Stimulated activated CD8-positive, alpha-beta memory T cell treated with anti-CD3 and anti-CD28 coated beads, Interleukin-7, amount 100 ng/mL, for 1 hour (primary cell): ENCODE measurements around the gene SPSB4.

Experiments
- DNase-seq, 2 donors: peaks; one replicate each; pipeline ENCODE4 v3.0.0-alpha.2; 2020; ENCODE audit warnings: low read depth in 2 of 2

The SPSB4 gene

GRCh38 chr3:141074529-141074928 is 23.4 kb downstream of the SPSB4 start:
- DNase-seq, result no peak

- DNase-seq, result no peak
Measured at GRCh38 chr3:141076036-141076773, 25.1 kb downstream of the SPSB4 start.

DNA sequence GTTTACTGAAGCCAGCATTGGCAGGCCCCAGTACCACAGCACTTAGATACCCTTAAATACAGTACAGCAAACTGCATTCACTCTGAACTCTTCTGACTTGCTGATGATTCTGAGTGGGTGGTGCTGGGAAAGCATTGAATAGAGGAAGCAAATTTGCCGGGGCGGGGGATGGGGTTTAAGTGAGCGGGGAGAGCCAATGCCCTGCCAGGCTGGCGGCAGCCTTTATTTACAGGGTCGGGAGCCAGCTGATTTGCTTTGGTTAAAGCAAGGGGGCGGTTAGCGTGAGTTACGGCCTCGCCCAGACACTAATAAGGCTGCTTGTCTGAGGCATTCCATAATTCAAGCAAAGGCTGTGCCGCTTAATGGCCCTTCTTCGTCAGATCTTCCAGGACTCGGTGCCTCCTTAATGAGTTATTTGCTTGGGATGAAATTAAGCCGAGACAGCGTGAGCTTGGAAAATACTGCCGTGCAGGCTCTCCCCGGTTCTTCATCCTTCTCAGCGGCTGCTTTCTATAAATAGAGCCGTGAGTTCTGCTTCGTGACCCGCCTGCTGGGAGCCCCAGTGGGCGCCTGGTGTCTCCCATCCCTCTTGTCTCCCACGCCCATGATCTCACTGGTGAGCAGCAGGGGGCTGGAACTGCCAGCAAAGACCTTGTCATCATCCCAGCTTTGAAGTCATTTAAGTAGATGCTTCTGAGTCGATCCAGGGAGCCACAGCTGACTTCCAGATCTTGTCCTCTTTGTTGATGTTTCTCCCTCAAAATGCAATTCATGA is 25.8 kb downstream of the SPSB4 start:
- no peak for DNase-seq

GRCh38 chr3:141077631-141078030 is 26.5 kb downstream of the SPSB4 start:
- DNase-seq, result no peak

DNA sequence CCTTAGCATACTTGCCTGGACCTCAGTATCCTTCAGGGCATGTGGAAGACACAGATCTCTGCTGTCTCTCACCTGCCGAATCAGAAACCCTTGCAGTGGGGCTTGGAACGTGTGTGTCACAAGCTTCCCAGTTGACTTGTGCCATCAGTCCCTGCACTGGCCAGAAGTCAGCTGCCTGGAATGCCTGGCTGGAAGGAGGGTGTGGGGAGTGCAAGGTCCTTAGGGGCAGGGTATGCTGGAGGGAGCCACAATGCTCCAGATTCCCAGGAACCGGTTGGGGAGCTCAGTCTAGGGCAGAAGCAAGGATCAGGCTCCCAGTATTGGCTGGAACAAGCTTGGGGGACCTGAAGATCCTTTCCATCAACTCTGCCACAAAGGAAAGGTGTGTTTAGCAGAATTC is 27.1 kb downstream of the SPSB4 start:
- DNase-seq, result no peak

DNA sequence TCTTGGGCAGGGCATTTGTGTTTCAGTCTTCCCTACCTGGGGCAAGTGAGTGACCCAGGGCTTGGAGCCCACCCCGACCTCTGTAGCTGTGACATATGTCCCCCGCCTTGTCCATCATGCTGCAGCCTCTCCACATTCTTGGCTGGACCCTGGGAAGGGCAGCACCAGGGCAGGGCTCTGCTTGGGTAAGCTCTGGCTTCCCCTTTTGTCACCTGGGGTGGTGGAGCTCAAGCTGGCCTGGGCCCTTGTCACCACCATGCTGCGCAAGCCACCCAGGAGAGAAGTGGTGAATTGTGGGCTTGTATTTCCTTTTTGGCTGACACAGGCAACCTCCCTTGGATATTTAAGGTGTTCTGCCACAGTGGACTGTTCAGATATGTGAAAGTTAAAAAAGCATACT is 29.3 kb downstream of the SPSB4 start:
- no peak for DNase-seq

GRCh38 chr3:141081141-141081795 is 30.1 kb downstream of the SPSB4 start:
- DNase-seq, result no peak

DNA sequence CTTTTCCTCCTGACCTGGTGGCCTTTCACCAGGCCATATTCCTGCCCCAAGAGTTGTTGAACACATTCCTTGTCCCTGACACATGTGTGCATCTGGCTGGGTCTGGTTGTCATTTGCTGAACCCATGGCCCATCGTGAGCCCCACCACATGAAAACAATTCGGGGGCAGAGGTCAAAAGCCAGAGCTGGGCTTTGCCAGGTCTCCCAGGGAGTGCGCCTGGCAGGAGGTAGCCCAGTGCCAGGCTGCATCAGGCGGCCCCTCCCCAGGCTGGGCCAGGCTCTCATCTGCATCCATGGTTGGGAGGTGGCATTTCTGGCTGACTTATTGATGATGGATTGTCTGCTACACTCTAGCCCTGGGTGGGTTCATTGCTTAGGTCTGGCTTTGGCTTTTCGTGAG is 30.9 kb downstream of the SPSB4 start:
- DNase-seq, result no peak

DNA sequence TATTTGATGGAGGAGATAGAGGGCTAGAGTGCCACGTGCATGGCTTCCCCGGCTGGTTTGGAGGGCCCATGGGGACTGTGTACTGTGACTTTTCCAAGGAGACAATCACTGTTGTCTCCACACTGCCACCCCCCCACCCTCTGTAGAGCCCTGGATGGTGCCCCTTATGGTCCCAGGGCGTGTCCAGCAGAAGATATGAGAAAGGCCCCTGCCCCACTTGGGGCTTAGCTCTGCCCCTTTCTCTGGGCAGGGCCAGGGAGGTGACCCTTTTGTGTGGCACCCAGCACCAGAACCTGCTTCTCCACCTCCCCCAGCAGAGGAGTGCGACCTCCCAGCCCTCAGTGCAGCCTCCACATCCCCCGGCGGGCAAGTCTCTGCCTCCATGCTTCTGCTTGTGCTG is 32.1 kb downstream of the SPSB4 start:
- DNase-seq, result no peak

GRCh38 chr3:141083836-141084649 is 32.9 kb downstream of the SPSB4 start:
- DNase-seq, result no peak

- no peak for DNase-seq
Measured at GRCh38 chr3:141085343-141086070, 34.4 kb downstream of the SPSB4 start.

DNA sequence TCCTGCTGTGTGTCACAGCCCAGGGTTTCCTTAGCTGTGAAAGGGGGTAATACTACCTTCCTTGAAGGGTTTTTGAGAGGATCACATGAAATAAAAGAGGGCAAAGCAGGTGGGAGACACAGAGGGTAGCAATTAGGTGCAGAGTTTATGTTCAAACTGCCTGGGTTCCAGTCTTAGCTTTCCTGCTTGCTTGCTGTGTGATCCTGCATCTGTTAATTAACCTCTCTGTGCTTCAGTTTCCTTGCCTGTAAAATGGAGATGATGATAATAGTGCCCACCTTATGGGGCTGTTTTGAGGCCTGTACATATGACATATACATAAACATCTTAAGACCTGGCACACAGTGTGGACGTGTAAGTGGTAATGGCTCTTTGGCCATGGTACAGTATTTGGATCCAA is 35.0 kb downstream of the SPSB4 start:
- DNase-seq, result no peak

- DNase-seq, result no peak
Measured at GRCh38 chr3:141087076-141087777, 36.1 kb downstream of the SPSB4 start.

DNA sequence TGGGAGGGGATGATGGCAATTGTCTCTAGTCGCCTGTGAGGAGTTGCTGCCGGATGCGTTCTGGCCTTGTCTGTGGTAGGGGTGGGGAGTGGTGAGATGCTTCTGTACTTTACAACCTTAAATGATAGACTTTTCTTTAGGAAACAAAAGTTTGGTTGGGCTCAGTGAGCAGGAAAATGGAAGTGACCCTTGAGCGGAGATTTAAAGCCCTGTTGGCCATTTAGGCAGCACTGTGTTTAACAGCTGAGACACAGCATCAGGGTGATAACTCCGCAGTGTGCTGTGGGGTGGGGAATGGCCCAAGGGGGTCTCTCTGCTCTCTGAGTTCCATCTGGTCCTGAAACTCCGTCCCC is 36.6 kb downstream of the SPSB4 start:
- DNase-seq, result no peak

DNA sequence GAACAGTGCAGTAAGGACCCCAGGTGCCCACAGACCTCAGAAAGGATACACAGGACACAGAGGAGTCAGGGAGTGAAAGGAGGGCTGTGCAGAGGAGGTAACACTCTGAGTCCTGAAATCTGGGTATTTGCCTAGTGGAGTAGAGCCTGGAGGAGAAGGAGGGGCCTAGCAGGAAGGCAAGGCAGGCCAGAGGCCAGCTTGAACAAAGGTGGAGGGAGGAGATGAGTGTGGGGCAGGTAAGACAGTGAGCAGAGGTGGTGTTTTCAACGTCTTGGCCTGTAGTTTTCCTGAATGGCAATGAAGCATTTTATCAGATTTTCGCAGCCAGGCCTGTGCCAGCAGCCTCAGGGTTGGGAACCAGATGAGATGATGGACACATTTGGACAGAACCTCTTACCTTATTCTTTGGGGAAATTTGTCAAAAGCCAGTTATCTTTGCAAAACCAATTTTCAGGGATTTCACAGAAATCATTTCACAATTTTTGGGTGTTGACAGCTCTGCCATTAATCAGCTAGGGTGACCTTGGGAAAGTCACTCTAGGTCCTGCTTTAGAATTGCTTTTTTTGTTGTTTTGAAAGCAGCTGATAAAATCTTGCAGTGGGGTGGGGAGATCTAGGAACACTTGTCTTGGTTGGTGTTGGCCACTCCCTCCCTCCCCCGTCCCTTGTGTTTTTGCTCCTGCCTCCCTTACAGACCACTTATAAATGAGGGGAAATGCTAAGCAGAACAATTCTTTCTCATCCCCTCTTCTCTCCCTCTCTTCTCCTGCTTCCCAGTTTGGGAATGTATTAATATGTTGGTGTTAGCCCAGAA is 38.4 kb downstream of the SPSB4 start:
- DNase-seq, result no peak

DNA sequence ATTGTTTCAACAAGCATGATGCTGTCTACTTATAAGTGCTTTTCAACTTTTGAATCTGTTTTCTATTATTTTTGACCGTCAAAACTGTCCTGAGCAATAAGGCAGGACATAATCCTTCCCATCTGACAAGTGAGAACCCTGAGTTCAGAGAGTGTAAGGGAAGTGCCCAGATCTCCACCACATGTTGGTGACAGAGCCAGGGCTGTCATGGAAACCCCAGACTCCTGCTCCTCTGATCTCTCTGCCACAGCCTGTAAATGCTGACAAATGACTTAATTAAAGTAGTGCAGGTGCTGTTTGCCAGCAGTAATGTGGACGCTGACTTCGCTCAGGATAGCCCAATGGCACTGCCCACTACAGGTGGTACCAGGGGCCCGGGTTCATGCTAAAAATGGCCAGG is 40.3 kb downstream of the SPSB4 start:
- DNase-seq, result no peak

DNA sequence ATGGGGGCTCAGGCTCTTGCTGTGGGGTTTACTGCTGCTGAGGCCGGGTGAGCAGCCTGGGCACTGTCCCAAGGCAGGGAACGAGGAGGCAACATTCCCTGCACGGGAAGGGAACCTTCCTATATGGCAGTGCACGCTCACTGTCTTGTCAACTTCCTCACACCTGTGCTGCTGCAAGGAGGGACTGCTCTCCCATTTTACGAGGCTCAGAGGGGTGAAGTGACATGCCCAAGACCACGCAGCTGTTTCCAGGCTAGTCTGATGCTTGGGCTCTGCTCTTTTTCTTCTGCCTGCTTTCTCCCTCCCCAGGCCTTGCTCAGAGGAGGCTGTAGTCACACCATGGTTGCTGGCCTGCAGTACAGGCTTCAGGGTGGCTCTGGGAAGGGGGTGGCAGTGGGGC is 41.5 kb downstream of the SPSB4 start:
- no peak for DNase-seq

DNA sequence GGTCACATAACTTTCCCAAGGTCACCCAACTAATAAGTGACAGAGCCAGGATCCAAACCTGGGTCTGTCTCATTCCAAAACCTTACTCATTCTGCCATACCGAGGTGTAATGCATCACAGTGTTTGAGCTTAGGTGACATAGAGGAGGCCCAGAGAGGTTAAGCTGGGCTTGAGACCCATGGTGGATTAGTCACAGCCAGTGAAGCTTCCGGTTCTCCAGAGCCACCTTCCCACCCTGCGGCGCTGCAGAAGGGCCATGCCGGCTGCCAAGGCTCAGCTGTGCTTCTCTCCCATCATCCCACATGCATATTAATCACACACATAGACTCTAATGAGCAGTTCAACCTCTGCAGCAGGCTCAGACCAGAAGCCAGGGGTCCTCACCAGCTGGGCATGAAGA is 42.2 kb downstream of the SPSB4 start:
- no peak for DNase-seq

DNA sequence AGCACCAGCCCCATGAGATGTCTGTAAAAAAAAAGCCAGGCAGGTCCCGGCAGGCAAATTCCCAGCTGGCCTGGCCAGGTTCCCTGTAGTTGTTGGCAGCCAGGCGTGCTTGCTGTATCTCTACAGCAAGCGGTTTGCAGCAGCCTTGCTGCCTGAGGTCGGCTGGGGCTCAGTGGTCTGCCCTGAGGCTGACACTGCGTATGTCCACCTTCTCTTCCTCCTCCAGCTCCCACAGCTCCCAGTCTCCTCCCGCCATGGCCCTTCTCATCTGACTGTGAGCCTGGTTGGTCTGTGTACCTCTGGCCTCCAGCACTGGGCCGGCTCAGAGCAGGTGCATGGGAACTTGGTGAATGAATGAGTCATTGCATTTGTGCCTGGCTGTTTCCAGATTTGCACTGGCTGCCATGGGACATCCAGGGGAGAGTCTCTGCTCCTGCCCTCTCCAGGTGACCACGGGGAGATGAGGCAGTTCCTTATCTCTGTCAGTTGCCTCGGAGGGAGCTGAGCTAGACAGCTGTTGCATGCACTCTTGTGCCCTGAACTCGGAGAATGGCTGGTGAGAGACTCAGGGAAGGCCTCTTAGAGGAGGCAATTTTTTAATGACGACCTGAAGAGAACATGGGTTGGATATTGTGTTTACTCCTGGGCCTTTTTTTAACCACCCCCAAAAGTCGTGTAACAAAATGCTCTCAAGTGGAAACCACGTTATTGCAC is 43.0 kb downstream of the SPSB4 start:
- DNase-seq, result no peak
